VCaP (cell line): ENCODE data around the gene LPIN1.

Experiments used
- H3K27ac ChIP-seq: fragments of 450-650 bp; 2 replicates; pipeline ENCODE4 v1.5.1; 2017
- CTCF ChIP-seq: fragments of 450-650 bp; conservative IDR thresholded peaks from 2 replicates; pipeline ENCODE4 v1.5.1; 2017; ENCODE audit warnings: mild to moderate bottlenecking, moderate library complexity

The LPIN1 gene

GRCh38 chr2:11870064-11870463, 123.6 kb downstream of the LPIN1 start:
- no peak overlapping the region for H3K27ac ChIP-seq
- no peak for TF ChIP-seq CTCF

GRCh38 chr2:11870584-11870983, 124.2 kb downstream of the LPIN1 start:
- H3K27ac ChIP-seq = no peak overlapping the region
- TF ChIP-seq CTCF = no peak

- no peak overlapping the region for H3K27ac ChIP-seq
- no peak for TF ChIP-seq CTCF
These were observed 125.0 kb downstream of the LPIN1 start for GRCh38 chr2:11871421-11871820.

- no peak for TF ChIP-seq CTCF
- H3K27ac ChIP-seq = no peak overlapping the region
These were observed 126.0 kb downstream of the LPIN1 start for GRCh38 chr2:11872247-11872947.

GRCh38 chr2:11872948-11873269, 126.5 kb downstream of the LPIN1 start:
- H3K27ac ChIP-seq = no peak overlapping the region
- no peak for TF ChIP-seq CTCF

- H3K27ac ChIP-seq = no peak overlapping the region
- TF ChIP-seq CTCF = no peak
These were observed 127.1 kb downstream of the LPIN1 start for GRCh38 chr2:11873356-11874154.

GRCh38 chr2:11874861-11875260, 128.4 kb downstream of the LPIN1 start:
- TF ChIP-seq CTCF = no peak
- H3K27ac ChIP-seq = no peak overlapping the region
